Right lobe of liver (tissue), 4 donors: ENCODE measurements around the gene NDRG2.

Experiments used
- CTCF ChIP-seq, 4 donors: fragments of 200-600 bp in 3 of 4; fragments of 450-650 bp in 1 of 4; IDR thresholded peaks; one replicate each; pipeline versions ENCODE4 v1.5.1 to v1.8.0; 2016 to 2022; ENCODE audit warnings: antibody characterized with exemption in 4 of 4, mild to moderate bottlenecking in 2 of 4
- POLR2A ChIP-seq: fragments of 450-650 bp; IDR thresholded peaks from one replicate; pipeline ENCODE4 v1.6.1; 2017; ENCODE audit warnings: antibody characterized with exemption, mild to moderate bottlenecking
- donor health status: DM: no; HTN: no; CAD: no.
- donor health status: DM: no; HTN: no; CAD: no.
- donor health status: DM: no; HTN: yes; CAD: no.

- no peak for TF ChIP-seq CTCF (IDR thresholded peaks at IDR 0.05)
- no peak for TF ChIP-seq POLR2A
Measured at GRCh38 chr14:21054123-21054767, 29.4 kb upstream of the NDRG2 start.
